ENCODE measurements around the gene KRT16. TPM values are rescaled to one million over a fixed set of nuclear protein-coding genes. Genes with fewer than 3 reads are reported as not detected.
"Not testable (repeated sequence)": the region's sequence is repeated elsewhere in the genome, so short reads cannot be mapped to it uniquely, and the experiment has no call there.

The KRT16 gene
- total RNA-seq, result not detected in 2 replicates

- DNase-seq (ENCODE audit: low spot score); H3K36me3 Mint-ChIP-seq (ENCODE audit: low read depth); H3K4me3 Mint-ChIP-seq (ENCODE audit: low read depth); H3K4me1 Mint-ChIP-seq (ENCODE audit: low read depth); H3K9me3 Mint-ChIP-seq; intact Hi-C loops (cut with micrococcal nuclease); H3K27ac Mint-ChIP-seq; H3K27me3 Mint-ChIP-seq (ENCODE audit: low read depth): not testable (repeated sequence)
These were observed at the start of gene KRT16 for GRCh38 chr17:41612376-41613160. KRT16 (minus strand) TSS chr17:41612767; CDS start chr17:41612688, 79 bp downstream.

- Mint-ChIP-seq H3K27me3 (ENCODE audit: low read depth) (peaks cover 7% of the 10 kb centered on the region), H3K4me1 (ENCODE audit: low read depth) (peaks cover 8% of the 10 kb centered on the region), H3K27ac (no peak overlapping the region), H3K36me3 (ENCODE audit: low read depth) (no peaks in the 10 kb centered on the region), H3K4me3 (ENCODE audit: low read depth) (no peak overlapping the region), H3K9me3 (no peaks in the 10 kb centered on the region)
- DNase-seq (ENCODE audit: low spot score), result no peak
- intact Hi-C loops (cut with micrococcal nuclease), result loop anchor here (5.0 kb wide), 2 partner anchors 173 to 858 kb away; partner anchors contain the start of gene KRT36
These were observed 47.7 kb upstream of the KRT16 start for GRCh38 chr17:41660221-41660711.

- Mint-ChIP-seq H3K9me3 (no peaks in the 10 kb centered on the region), H3K4me1 (ENCODE audit: low read depth) (peaks cover 4% of the 10 kb centered on the region)
These were observed 47.1 kb upstream of the KRT16 start for GRCh38 chr17:41659427-41660212.

GRCh38 chr17:41658846-41659245, 46.3 kb upstream of the KRT16 start:
- Mint-ChIP-seq H3K4me1 (ENCODE audit: low read depth) (peaks cover 4% of the 10 kb centered on the region), H3K27ac (no peak overlapping the region), H3K36me3 (ENCODE audit: low read depth) (no peaks in the 10 kb centered on the region), H3K4me3 (ENCODE audit: low read depth) (no peak overlapping the region), H3K9me3 (no peaks in the 10 kb centered on the region), H3K27me3 (ENCODE audit: low read depth) (peaks cover 7% of the 10 kb centered on the region)
- DNase-seq (ENCODE audit: low spot score), result no peak
- intact Hi-C loops (cut with micrococcal nuclease), result no loop called here

More at GRCh38 chr17:41659427-41660212, 47.1 kb upstream of the KRT16 start:
- no peak for DNase-seq (ENCODE audit: low spot score)
- H3K36me3 Mint-ChIP-seq (ENCODE audit: low read depth), result no peaks in the 10 kb centered on the region
- H3K27me3 Mint-ChIP-seq (ENCODE audit: low read depth), result peaks cover 7% of the 10 kb centered on the region
- no peak overlapping the region for H3K4me3 Mint-ChIP-seq (ENCODE audit: low read depth)
- H3K27ac Mint-ChIP-seq, result no peak overlapping the region
- intact Hi-C loops (cut with micrococcal nuclease), result loop anchor here (5.0 kb wide), 2 partner anchors 172 to 857 kb away; partner anchors contain the start of gene KRT36

- no peak overlapping the region for H3K27ac Mint-ChIP-seq
- no peaks in the 10 kb centered on the region for H3K36me3 Mint-ChIP-seq (ENCODE audit: low read depth)
- no peak overlapping the region for H3K4me3 Mint-ChIP-seq (ENCODE audit: low read depth)
- H3K4me1 Mint-ChIP-seq (ENCODE audit: low read depth), result no peaks in the 10 kb centered on the region
- intact Hi-C loops (cut with micrococcal nuclease), result no loop called here
- no peaks in the 10 kb centered on the region for H3K27me3 Mint-ChIP-seq (ENCODE audit: low read depth)
- DNase-seq (ENCODE audit: low spot score), result no peak
- no peaks in the 10 kb centered on the region for H3K9me3 Mint-ChIP-seq
These were observed 45.4 kb upstream of the KRT16 start for GRCh38 chr17:41657936-41658335.

- H3K4me1 Mint-ChIP-seq (ENCODE audit: low read depth), result no peaks in the 10 kb centered on the region
- no peak overlapping the region for H3K4me3 Mint-ChIP-seq (ENCODE audit: low read depth)
- DNase-seq (ENCODE audit: low spot score), result no peak
- no peaks in the 10 kb centered on the region for H3K27me3 Mint-ChIP-seq (ENCODE audit: low read depth)
- no peaks in the 10 kb centered on the region for H3K9me3 Mint-ChIP-seq
- peak overlapping the region; percentile 12 for H3K27ac Mint-ChIP-seq
- intact Hi-C loops (cut with micrococcal nuclease), result no loop called here
- no peaks in the 10 kb centered on the region for H3K36me3 Mint-ChIP-seq (ENCODE audit: low read depth)
These were observed 44.7 kb upstream of the KRT16 start for GRCh38 chr17:41657176-41657754.

- no peak overlapping the region for H3K27ac Mint-ChIP-seq
- no peaks in the 10 kb centered on the region for H3K9me3 Mint-ChIP-seq
- H3K36me3 Mint-ChIP-seq (ENCODE audit: low read depth), result no peaks in the 10 kb centered on the region
- H3K4me1 Mint-ChIP-seq (ENCODE audit: low read depth), result no peaks in the 10 kb centered on the region
- intact Hi-C loops (cut with micrococcal nuclease), result no loop called here
- H3K4me3 Mint-ChIP-seq (ENCODE audit: low read depth), result no peak overlapping the region
- DNase-seq (ENCODE audit: low spot score), result no peak
- H3K27me3 Mint-ChIP-seq (ENCODE audit: low read depth), result no peaks in the 10 kb centered on the region
These were observed 43.9 kb upstream of the KRT16 start for GRCh38 chr17:41656249-41657023.

GRCh38 chr17:41655611-41656111, 43.1 kb upstream of the KRT16 start:
- Mint-ChIP-seq H3K27ac (no peak overlapping the region), H3K9me3 (no peaks in the 10 kb centered on the region), H3K36me3 (ENCODE audit: low read depth) (no peaks in the 10 kb centered on the region), H3K4me1 (ENCODE audit: low read depth) (no peaks in the 10 kb centered on the region), H3K27me3 (ENCODE audit: low read depth) (no peaks in the 10 kb centered on the region), H3K4me3 (ENCODE audit: low read depth) (no peak overlapping the region)
- intact Hi-C loops (cut with micrococcal nuclease), result no loop called here
- DNase-seq (ENCODE audit: low spot score), result no peak

- H3K9me3 Mint-ChIP-seq, result no peaks in the 10 kb centered on the region
- H3K36me3 Mint-ChIP-seq (ENCODE audit: low read depth), result no peaks in the 10 kb centered on the region
- intact Hi-C loops (cut with micrococcal nuclease), result no loop called here
- DNase-seq (ENCODE audit: low spot score), result no peak
- H3K4me3 Mint-ChIP-seq (ENCODE audit: low read depth), result no peak overlapping the region
- H3K4me1 Mint-ChIP-seq (ENCODE audit: low read depth), result no peaks in the 10 kb centered on the region
- H3K27me3 Mint-ChIP-seq (ENCODE audit: low read depth), result no peaks in the 10 kb centered on the region
- no peak overlapping the region for H3K27ac Mint-ChIP-seq
These were observed 42.4 kb upstream of the KRT16 start for GRCh38 chr17:41654678-41655607.

GRCh38 chr17:41653892-41654677, 41.5 kb upstream of the KRT16 start:
- intact Hi-C loops (cut with micrococcal nuclease), result no loop called here
- H3K9me3 Mint-ChIP-seq, result no peaks in the 10 kb centered on the region
- H3K27ac Mint-ChIP-seq, result no peak overlapping the region
- H3K27me3 Mint-ChIP-seq (ENCODE audit: low read depth), result no peaks in the 10 kb centered on the region
- H3K4me3 Mint-ChIP-seq (ENCODE audit: low read depth), result no peak overlapping the region
- DNase-seq (ENCODE audit: low spot score), result no peak
- no peaks in the 10 kb centered on the region for H3K4me1 Mint-ChIP-seq (ENCODE audit: low read depth)
- no peaks in the 10 kb centered on the region for H3K36me3 Mint-ChIP-seq (ENCODE audit: low read depth)

- DNase-seq (ENCODE audit: low spot score), result no peak
- intact Hi-C loops (cut with micrococcal nuclease), result no loop called here
- no peaks in the 10 kb centered on the region for H3K36me3 Mint-ChIP-seq (ENCODE audit: low read depth)
- no peak overlapping the region for H3K4me3 Mint-ChIP-seq (ENCODE audit: low read depth)
- no peak overlapping the region for H3K27ac Mint-ChIP-seq
- no peaks in the 10 kb centered on the region for H3K27me3 Mint-ChIP-seq (ENCODE audit: low read depth)
- peaks cover 2% of the 10 kb centered on the region for H3K4me1 Mint-ChIP-seq (ENCODE audit: low read depth)
- H3K9me3 Mint-ChIP-seq, result no peaks in the 10 kb centered on the region
These were observed 40.9 kb upstream of the KRT16 start for GRCh38 chr17:41653421-41653820.

Data from activated T-helper 2 cell treated with anti-CD3 and anti-CD28 coated beads, Interferon-gamma antibody, Interleukin-2, Interleukin-4, amounts not matched to agents 10 μg/mL and 5 μg/mL and 100 μg/mL, durations not matched to agents 14 hours and 24 hours and 36 hours (primary cell).